ENCODE measurements around the gene WDR1.

The WDR1 gene

DNA sequence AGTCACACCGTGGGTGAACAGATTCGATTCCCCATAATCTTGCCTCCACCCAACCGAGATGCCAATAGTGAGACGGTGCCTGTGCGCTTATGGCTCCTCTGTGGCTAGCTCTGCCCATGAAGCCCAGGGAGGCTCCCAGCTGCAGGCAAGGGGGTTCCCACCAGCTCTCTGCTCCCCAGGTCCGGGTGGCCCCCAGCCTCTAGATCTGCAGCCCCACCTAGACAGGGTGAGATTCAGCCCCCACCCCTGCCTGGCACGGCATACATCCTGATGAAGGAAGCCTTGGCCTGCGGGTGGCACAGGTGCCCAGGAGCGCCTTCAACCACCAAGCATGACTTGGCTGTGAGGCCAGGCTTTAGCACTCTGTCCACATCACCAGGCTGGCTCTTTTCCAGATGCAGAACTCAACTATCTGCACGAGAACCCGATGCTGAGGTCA is 40.6 kb downstream of the WDR1 start:
- Histone ChIP-seq H3K9ac (ENCODE audit: low read length) (no peak overlapping the region), H3K4me3 (ENCODE audit: low read length) (no peak overlapping the region), H3K36me3 (ENCODE audit: control insufficient read depth, insufficient read depth, low read length) (peaks cover 39% of the 10 kb centered on the region), H3K4me1 (ENCODE audit: control insufficient read depth, insufficient read depth, low read length) (no peaks in the 10 kb centered on the region), H3K27me3 (ENCODE audit: control insufficient read depth, insufficient read depth, low read length) (no peaks in the 10 kb centered on the region), H3K9me3 (ENCODE audit: control insufficient read depth, low read length) (no peaks in the 10 kb centered on the region)

DNA sequence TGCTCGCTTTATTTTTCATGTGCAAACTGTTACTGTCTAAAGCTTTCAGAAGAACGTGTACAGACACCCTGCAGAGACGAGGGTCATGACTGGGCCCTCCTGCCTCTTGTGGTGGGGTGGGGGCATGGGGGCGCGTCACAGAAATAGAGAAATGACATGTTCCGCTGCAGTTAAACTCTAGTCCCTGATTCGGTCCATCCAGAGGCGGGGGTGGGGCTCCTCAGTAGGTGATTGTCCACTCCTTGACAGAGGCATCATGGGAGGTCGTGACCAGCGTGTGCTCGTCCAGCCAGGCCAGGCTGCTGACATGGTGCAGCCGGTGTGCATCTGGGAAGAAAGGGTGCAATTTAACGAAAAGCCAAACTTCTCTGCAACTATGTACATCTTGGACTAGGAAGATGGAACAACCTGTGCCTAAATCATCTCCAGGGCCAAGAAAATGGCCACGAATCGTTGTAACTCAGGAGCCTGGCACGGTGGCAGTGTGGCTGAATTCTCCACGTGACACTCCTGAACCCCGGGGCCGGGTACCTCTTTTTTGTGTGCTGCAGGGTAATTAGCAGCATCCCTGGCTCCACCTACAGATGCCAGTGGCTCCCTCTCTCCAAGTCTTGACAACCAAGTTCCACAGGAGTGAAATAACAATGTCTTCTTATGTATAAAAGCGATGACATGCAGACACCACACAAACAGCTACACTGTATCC is 41.3 kb downstream of the WDR1 start:
- Histone ChIP-seq H3K9ac (ENCODE audit: low read length) (no peak overlapping the region), H3K27me3 (ENCODE audit: control insufficient read depth, insufficient read depth, low read length) (no peaks in the 10 kb centered on the region), H3K36me3 (ENCODE audit: control insufficient read depth, insufficient read depth, low read length) (peaks cover 33% of the 10 kb centered on the region), H3K4me3 (ENCODE audit: low read length) (no peak overlapping the region), H3K4me1 (ENCODE audit: control insufficient read depth, insufficient read depth, low read length) (no peaks in the 10 kb centered on the region), H3K9me3 (ENCODE audit: control insufficient read depth, low read length) (no peaks in the 10 kb centered on the region)

- Histone ChIP-seq H3K36me3 (ENCODE audit: control insufficient read depth, insufficient read depth, low read length) (peaks cover 27% of the 10 kb centered on the region), H3K4me1 (ENCODE audit: control insufficient read depth, insufficient read depth, low read length) (no peaks in the 10 kb centered on the region), H3K27me3 (ENCODE audit: control insufficient read depth, insufficient read depth, low read length) (no peaks in the 10 kb centered on the region), H3K9me3 (ENCODE audit: control insufficient read depth, low read length) (no peaks in the 10 kb centered on the region), H3K9ac (ENCODE audit: low read length) (no peak overlapping the region), H3K4me3 (ENCODE audit: low read length) (no peak overlapping the region)
Observed at GRCh38 chr4:10074767-10075105, 41.9 kb downstream of the WDR1 start.

- no peak overlapping the region for H3K4me3 ChIP-seq (ENCODE audit: low read length)
- H3K36me3 ChIP-seq (ENCODE audit: control insufficient read depth, insufficient read depth, low read length), result peaks cover 23% of the 10 kb centered on the region
- H3K9ac ChIP-seq (ENCODE audit: low read length), result no peak overlapping the region
- no peaks in the 10 kb centered on the region for H3K4me1 ChIP-seq (ENCODE audit: control insufficient read depth, insufficient read depth, low read length)
- no peaks in the 10 kb centered on the region for H3K9me3 ChIP-seq (ENCODE audit: control insufficient read depth, low read length)
- no peaks in the 10 kb centered on the region for H3K27me3 ChIP-seq (ENCODE audit: control insufficient read depth, insufficient read depth, low read length)
Observed at GRCh38 chr4:10074076-10074766, 42.4 kb downstream of the WDR1 start.

- Histone ChIP-seq H3K4me1 (ENCODE audit: control insufficient read depth, insufficient read depth, low read length) (no peaks in the 10 kb centered on the region), H3K9ac (ENCODE audit: low read length) (no peak overlapping the region), H3K4me3 (ENCODE audit: low read length) (no peak overlapping the region), H3K27me3 (ENCODE audit: control insufficient read depth, insufficient read depth, low read length) (no peaks in the 10 kb centered on the region), H3K36me3 (ENCODE audit: control insufficient read depth, insufficient read depth, low read length) (peaks cover 10% of the 10 kb centered on the region), H3K9me3 (ENCODE audit: control insufficient read depth, low read length) (no peaks in the 10 kb centered on the region)
Observed at GRCh38 chr4:10072420-10073017, 44.1 kb downstream of the WDR1 start.

DNA sequence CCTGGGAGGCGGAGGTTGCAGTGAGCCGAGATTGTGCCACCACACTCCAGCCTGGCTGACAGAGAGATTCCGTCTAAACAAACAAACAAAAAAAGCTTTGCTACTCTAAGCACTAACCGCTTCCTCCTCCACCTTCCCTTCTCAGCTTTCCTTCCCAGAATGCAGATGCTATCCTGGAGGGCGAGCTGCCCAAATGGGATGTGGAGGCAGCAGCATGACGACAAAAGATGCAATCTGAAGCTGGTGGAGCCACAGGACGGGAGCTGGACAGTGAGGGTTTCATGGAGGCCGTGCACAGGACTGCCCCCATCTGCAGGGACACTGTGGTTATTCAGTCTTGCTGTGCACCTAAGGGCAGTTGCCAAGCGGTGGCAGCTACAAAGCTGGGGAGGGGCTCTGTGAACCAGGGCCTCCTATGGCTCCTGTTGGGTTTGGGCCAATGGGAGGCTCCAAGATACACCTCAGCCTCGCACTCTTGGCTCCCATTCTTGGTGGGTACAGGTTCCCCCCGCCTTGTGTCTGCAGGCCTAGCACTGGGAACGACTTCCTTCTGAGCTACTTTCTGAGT is 47.4 kb downstream of the WDR1 start:
- Histone ChIP-seq H3K36me3 (ENCODE audit: control insufficient read depth, insufficient read depth, low read length) (no peaks in the 10 kb centered on the region), H3K4me3 (ENCODE audit: low read length) (no peak overlapping the region), H3K9me3 (ENCODE audit: control insufficient read depth, low read length) (no peaks in the 10 kb centered on the region), H3K27me3 (ENCODE audit: control insufficient read depth, insufficient read depth, low read length) (no peaks in the 10 kb centered on the region), H3K4me1 (ENCODE audit: control insufficient read depth, insufficient read depth, low read length) (peaks cover under 1% of the 10 kb centered on the region), H3K9ac (ENCODE audit: low read length) (no peak overlapping the region)

GRCh38 chr4:10066670-10067651 is 49.6 kb downstream of the WDR1 start:
- Histone ChIP-seq H3K4me3 (ENCODE audit: low read length) (no peak overlapping the region), H3K9ac (ENCODE audit: low read length) (no peak overlapping the region), H3K27me3 (ENCODE audit: control insufficient read depth, insufficient read depth, low read length) (no peaks in the 10 kb centered on the region), H3K36me3 (ENCODE audit: control insufficient read depth, insufficient read depth, low read length) (no peaks in the 10 kb centered on the region), H3K9me3 (ENCODE audit: control insufficient read depth, low read length) (no peaks in the 10 kb centered on the region), H3K4me1 (ENCODE audit: control insufficient read depth, insufficient read depth, low read length) (peaks cover 8% of the 10 kb centered on the region)

- Histone ChIP-seq H3K36me3 (ENCODE audit: control insufficient read depth, insufficient read depth, low read length) (no peaks in the 10 kb centered on the region), H3K27me3 (ENCODE audit: control insufficient read depth, insufficient read depth, low read length) (no peaks in the 10 kb centered on the region), H3K9me3 (ENCODE audit: control insufficient read depth, low read length) (no peaks in the 10 kb centered on the region), H3K9ac (ENCODE audit: low read length) (no peak overlapping the region), H3K4me3 (ENCODE audit: low read length) (no peak overlapping the region), H3K4me1 (ENCODE audit: control insufficient read depth, insufficient read depth, low read length) (peaks cover 8% of the 10 kb centered on the region)
Observed at GRCh38 chr4:10066206-10066605, 50.4 kb downstream of the WDR1 start.

- Histone ChIP-seq H3K9me3 (ENCODE audit: control insufficient read depth, low read length) (no peaks in the 10 kb centered on the region), H3K4me3 (ENCODE audit: low read length) (no peak overlapping the region), H3K4me1 (ENCODE audit: control insufficient read depth, insufficient read depth, low read length) (peaks cover 8% of the 10 kb centered on the region), H3K27me3 (ENCODE audit: control insufficient read depth, insufficient read depth, low read length) (no peaks in the 10 kb centered on the region), H3K9ac (ENCODE audit: low read length) (no peak overlapping the region), H3K36me3 (ENCODE audit: control insufficient read depth, insufficient read depth, low read length) (no peaks in the 10 kb centered on the region)
Observed at GRCh38 chr4:10063544-10064300, 52.9 kb downstream of the WDR1 start.

- H3K9me3 ChIP-seq (ENCODE audit: control insufficient read depth, low read length), result no peaks in the 10 kb centered on the region
- no peak overlapping the region for H3K9ac ChIP-seq (ENCODE audit: low read length)
- no peak overlapping the region for H3K4me3 ChIP-seq (ENCODE audit: low read length)
- no peaks in the 10 kb centered on the region for H3K27me3 ChIP-seq (ENCODE audit: control insufficient read depth, insufficient read depth, low read length)
- peaks cover 8% of the 10 kb centered on the region for H3K4me1 ChIP-seq (ENCODE audit: control insufficient read depth, insufficient read depth, low read length)
- no peaks in the 10 kb centered on the region for H3K36me3 ChIP-seq (ENCODE audit: control insufficient read depth, insufficient read depth, low read length)
Observed at GRCh38 chr4:10061650-10062415, 54.8 kb downstream of the WDR1 start.

Measured in mucosa of stomach (tissue), 1 donor.